ENCODE measurements around the gene UBD.

DNA sequence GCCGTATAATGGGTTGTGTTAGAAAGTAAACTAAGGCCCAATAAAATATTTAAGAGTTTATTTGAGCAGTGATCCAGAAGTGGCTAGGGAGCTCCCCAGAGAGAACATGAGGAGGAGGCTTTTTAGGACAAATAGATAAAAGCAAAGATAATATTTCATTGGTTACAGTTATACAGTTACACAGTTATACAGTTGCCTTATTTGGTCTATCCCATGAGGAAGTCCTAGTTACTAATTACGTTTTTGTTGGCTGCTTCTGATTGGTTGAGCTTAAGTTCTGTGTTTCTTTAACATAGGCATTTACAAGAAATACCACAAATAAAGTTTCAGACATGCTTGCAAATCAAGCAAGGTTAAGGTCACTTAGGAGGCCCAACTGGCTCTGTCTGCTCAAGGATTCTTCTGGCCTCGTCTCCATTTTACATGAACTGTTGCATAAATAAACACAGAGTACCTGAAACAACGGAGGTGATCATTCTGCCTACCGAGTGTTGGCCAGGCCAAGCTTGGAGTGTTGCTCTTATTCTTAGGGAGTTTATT, 7.0 kb downstream of the UBD start:
- TF ChIP-seq, protein P1, sequence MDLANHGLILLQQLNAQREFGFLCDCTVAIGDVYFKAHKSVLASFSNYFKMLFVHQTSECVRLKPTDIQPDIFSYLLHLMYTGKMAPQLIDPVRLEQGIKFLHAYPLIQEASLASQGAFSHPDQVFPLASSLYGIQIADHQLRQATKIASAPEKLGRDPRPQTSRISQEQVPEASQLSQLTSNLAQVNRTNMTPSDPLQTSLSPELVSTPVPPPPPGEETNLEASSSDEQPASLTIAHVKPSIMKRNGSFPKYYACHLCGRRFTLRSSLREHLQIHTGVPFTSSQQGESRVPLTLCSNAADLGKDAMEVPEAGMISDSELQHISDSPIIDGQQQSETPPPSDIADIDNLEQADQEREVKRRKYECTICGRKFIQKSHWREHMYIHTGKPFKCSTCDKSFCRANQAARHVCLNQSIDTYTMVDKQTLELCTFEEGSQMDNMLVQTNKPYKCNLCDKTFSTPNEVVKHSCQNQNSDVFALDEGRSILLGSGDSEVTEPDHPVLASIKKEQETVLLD (IDR thresholded peaks at IDR 0.05) = no peak
- TF ChIP-seq ILF3 (IDR thresholded peaks at IDR 0.05; ENCODE audit: borderline replicate concordance) = no peak
- TF ChIP-seq ZFP91 (CRISPR knock-in tag; IDR thresholded peaks at IDR 0.05) = no peak
- no peak for TF ChIP-seq CBX2 (IDR thresholded peaks at IDR 0.05; ENCODE audit: insufficient read depth, low read length, poor library complexity, severe bottlenecking)
